Mammary epithelial cell (primary cell): ENCODE data around the gene MRPL4.

Source experiments
- CTCF ChIP-seq, 2 donors: IDR thresholded peaks in 1 of 2; conservative IDR thresholded peaks in 1 of 2; 2 replicates each; pipeline ENCODE4 v1.5.1; 2011 to 2012; ENCODE audit warnings: inconsistent platforms in 2 of 2, low read length in 2 of 2, mild to moderate bottlenecking in 2 of 2, control low read depth in 1 of 2, low read depth in 1 of 2; ENCODE audit not compliant: insufficient read depth in 1 of 2; ENCODE audit errors: extremely low read depth in 1 of 2
- EZH2 ChIP-seq: IDR thresholded peaks from 2 replicates; pipeline ENCODE4 v1.6.1; 2012; ENCODE audit warnings: low read length, inconsistent platforms, borderline replicate concordance

DNA sequence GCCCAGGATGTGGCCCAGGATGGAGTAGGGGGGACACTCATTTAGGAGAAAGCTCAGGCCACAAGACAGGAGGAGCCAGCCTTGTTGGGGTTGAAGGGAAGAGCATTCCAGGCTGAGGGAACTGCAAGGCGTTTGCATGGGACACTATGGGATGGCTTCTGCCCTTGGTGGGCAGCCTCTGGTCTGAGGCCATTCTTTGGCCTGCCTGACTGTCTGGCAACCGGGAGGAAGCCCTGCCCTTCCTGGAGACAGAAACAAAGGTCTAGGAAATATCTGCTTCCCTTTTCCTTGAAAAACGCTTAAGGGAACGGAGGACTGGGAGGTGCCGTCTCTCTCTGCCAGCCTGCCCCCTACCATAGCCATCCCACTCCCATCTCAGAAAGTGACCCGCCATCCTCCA lies 16.1 kb downstream of the MRPL4 start:
- no peak for TF ChIP-seq CTCF (conservative IDR thresholded peaks at IDR 0.05 in 1 of 2, IDR thresholded peaks at IDR 0.05 in 1 of 2; ENCODE audit: extremely low read depth in 1 of 2, insufficient read depth in 1 of 2, low read depth in 1 of 2, low read length in 2 of 2)
- no peak for TF ChIP-seq EZH2
